ENCODE measurements around the gene SEM1. TPM values are rescaled to one million over a fixed set of nuclear protein-coding genes. Genes with fewer than 3 reads are reported as not detected.

The SEM1 gene
- total RNA-seq, 1 donor from 2014 or later = 65.2 TPM

GRCh38 chr7:96734343-96734742 is 24.7 kb upstream of the SEM1 start:
- no peaks in the 10 kb centered on the region for H4K20me1 ChIP-seq (ENCODE audit: low read depth)
- Mint-ChIP-seq H3K27ac (no peak overlapping the region), H3K27me3 (ENCODE audit: insufficient read depth, low read depth) (peaks cover 2% of the 10 kb centered on the region), H3K4me3 (no peak overlapping the region), H3K4me1 (peaks cover 3% of the 10 kb centered on the region), H3K9me3 (no peaks in the 10 kb centered on the region), H3K36me3 (no peaks in the 10 kb centered on the region)
- no peak overlapping the region for H3K4me3 ChIP-seq
- H3K27me3 ChIP-seq = no peaks in the 10 kb centered on the region
- H3K9me3 ChIP-seq (ENCODE audit: low read depth) = no peaks in the 10 kb centered on the region
- no peak overlapping the region for H3K4me2 ChIP-seq
- DNase-seq (ENCODE audit: low spot score) = no peak
- H2AFZ ChIP-seq (replicated peaks) = no peak overlapping the region
- H3K27ac ChIP-seq = no peak overlapping the region
- no peak overlapping the region for H3K9ac ChIP-seq
- TF ChIP-seq EZH2 (IDR thresholded peaks at IDR 0.05) = no peak
- TF ChIP-seq CTCF (IDR thresholded peaks at IDR 0.05) = no peak
- no peak for TF ChIP-seq EZH2phosphoT487 (IDR thresholded peaks at IDR 0.05)
- H3K79me2 ChIP-seq (ENCODE audit: low read depth) = no peaks in the 10 kb centered on the region
- no peaks in the 10 kb centered on the region for H3K36me3 ChIP-seq
- peaks cover 3% of the 10 kb centered on the region for H3K4me1 ChIP-seq
- no peaks in the 10 kb centered on the region for H3F3A ChIP-seq (ENCODE audit: low read depth)

GRCh38 chr7:96729820-96730219 is 20.2 kb upstream of the SEM1 start:
- no peak overlapping the region for H3K27ac Mint-ChIP-seq
- no peak overlapping the region for H3K4me3 Mint-ChIP-seq
- no peaks in the 10 kb centered on the region for H3K9me3 Mint-ChIP-seq
- H3K9ac ChIP-seq = no peak overlapping the region
- no peaks in the 10 kb centered on the region for H3F3A ChIP-seq (ENCODE audit: low read depth)
- no peak overlapping the region for H2AFZ ChIP-seq (replicated peaks)
- no peak overlapping the region for H3K27ac ChIP-seq
- no peak overlapping the region for H3K4me2 ChIP-seq
- H4K20me1 ChIP-seq (ENCODE audit: low read depth) = no peaks in the 10 kb centered on the region
- no peaks in the 10 kb centered on the region for H3K9me3 ChIP-seq (ENCODE audit: low read depth)
- no peak for DNase-seq (ENCODE audit: low spot score)
- no peaks in the 10 kb centered on the region for H3K79me2 ChIP-seq (ENCODE audit: low read depth)
- H3K27me3 ChIP-seq = no peaks in the 10 kb centered on the region
- H3K4me1 ChIP-seq = no peaks in the 10 kb centered on the region
- H3K36me3 Mint-ChIP-seq = no peaks in the 10 kb centered on the region
- TF ChIP-seq EZH2 (IDR thresholded peaks at IDR 0.05) = no peak
- TF ChIP-seq CTCF (IDR thresholded peaks at IDR 0.05) = no peak
- no peaks in the 10 kb centered on the region for H3K36me3 ChIP-seq
- H3K27me3 Mint-ChIP-seq (ENCODE audit: insufficient read depth, low read depth) = peaks cover 2% of the 10 kb centered on the region
- H3K4me3 ChIP-seq = no peak overlapping the region
- H3K4me1 Mint-ChIP-seq = no peaks in the 10 kb centered on the region

DNA sequence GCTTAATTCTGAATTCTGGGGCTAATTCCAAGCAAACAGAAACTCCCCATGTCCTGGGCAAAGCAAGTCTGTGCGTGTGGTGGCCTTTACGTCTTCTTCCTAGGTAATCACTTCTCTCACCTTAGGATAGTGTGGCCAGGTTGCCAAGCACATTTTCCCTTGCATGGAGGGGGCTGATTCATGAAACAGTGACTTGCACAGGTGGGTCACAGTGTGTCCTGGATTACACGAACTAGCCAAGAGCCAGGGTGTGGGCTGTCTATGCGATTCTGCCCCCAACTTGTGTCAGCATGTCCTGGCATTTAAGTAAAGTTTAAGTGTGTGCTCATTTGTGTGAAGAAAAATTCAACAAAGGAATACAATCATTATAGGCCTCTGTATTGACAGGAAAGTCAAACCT is 18.5 kb upstream of the SEM1 start:
- no peaks in the 10 kb centered on the region for H3K27me3 ChIP-seq
- H3K36me3 Mint-ChIP-seq = no peaks in the 10 kb centered on the region
- no peak for DNase-seq (ENCODE audit: low spot score)
- no peaks in the 10 kb centered on the region for H3K79me2 ChIP-seq (ENCODE audit: low read depth)
- no peak overlapping the region for H3K27ac Mint-ChIP-seq
- no peaks in the 10 kb centered on the region for H4K20me1 ChIP-seq (ENCODE audit: low read depth)
- no peak overlapping the region for H3K4me3 Mint-ChIP-seq
- no peaks in the 10 kb centered on the region for H3K36me3 ChIP-seq
- H3F3A ChIP-seq (ENCODE audit: low read depth) = no peaks in the 10 kb centered on the region
- no peaks in the 10 kb centered on the region for H3K9me3 Mint-ChIP-seq
- no peak overlapping the region for H3K9ac ChIP-seq
- no peak overlapping the region for H3K4me2 ChIP-seq
- H3K4me1 Mint-ChIP-seq = no peaks in the 10 kb centered on the region
- TF ChIP-seq EZH2phosphoT487 (IDR thresholded peaks at IDR 0.05) (no peak), CTCF (IDR thresholded peaks at IDR 0.05) (no peak), EZH2 (IDR thresholded peaks at IDR 0.05) (no peak)
- peaks cover 2% of the 10 kb centered on the region for H3K27me3 Mint-ChIP-seq (ENCODE audit: insufficient read depth, low read depth)
- no peaks in the 10 kb centered on the region for H3K9me3 ChIP-seq (ENCODE audit: low read depth)
- no peak overlapping the region for H3K4me3 ChIP-seq
- H3K4me1 ChIP-seq = no peaks in the 10 kb centered on the region
- H2AFZ ChIP-seq (replicated peaks) = no peak overlapping the region
- no peak overlapping the region for H3K27ac ChIP-seq

Measured in neural progenitor cell (in vitro differentiated cells).